ENCODE data around the gene RAET1L. TPM values are rescaled to one million over a fixed set of nuclear protein-coding genes. Genes with fewer than 3 reads are reported as not detected.
A peak's percentile ranks its signal among the peaks of the same experiment; 100 is the strongest.

Gene RAET1L
- total RNA-seq, 1 experiment from 2014 or later = 1.2 TPM

- BruUV-seq (replicated peaks) = no TSS peak
- Mint-ChIP-seq H3K9me3 (ENCODE audit: unreplicated experiment) (no peaks in the 10 kb centered on the region), H3K4me3 (ENCODE audit: unreplicated experiment) (no peak overlapping the region), H3K27ac (ENCODE audit: low read depth, unreplicated experiment) (peak overlapping the region; percentile 31), H3K4me1 (ENCODE audit: insufficient read depth, unreplicated experiment) (peaks cover 17% of the 10 kb centered on the region), H3K36me3 (ENCODE audit: insufficient read depth, unreplicated experiment) (no peaks in the 10 kb centered on the region), H3K27me3 (ENCODE audit: insufficient read depth, unreplicated experiment) (peaks cover 29% of the 10 kb centered on the region)
- ChIA-PET CTCF (interaction anchor here (0.6 to 2.1 kb wide), 5 partner anchors 9 to 1251 kb away, joined by 3 to 10 read pairs (median 4); no protein-coding TSS in a partner anchor), POLR2A (interaction anchor here (0.5 to 0.6 kb wide), 2 partner anchors 27 to 52 kb away, joined by 3 to 4 read pairs; no protein-coding TSS in a partner anchor)
- intact Hi-C loops (cut with micrococcal nuclease) = loop anchor here (5.0 kb wide), 1 partner anchor 389 kb away; no protein-coding TSS in a partner anchor
- TF ChIP-seq, protein P1, sequence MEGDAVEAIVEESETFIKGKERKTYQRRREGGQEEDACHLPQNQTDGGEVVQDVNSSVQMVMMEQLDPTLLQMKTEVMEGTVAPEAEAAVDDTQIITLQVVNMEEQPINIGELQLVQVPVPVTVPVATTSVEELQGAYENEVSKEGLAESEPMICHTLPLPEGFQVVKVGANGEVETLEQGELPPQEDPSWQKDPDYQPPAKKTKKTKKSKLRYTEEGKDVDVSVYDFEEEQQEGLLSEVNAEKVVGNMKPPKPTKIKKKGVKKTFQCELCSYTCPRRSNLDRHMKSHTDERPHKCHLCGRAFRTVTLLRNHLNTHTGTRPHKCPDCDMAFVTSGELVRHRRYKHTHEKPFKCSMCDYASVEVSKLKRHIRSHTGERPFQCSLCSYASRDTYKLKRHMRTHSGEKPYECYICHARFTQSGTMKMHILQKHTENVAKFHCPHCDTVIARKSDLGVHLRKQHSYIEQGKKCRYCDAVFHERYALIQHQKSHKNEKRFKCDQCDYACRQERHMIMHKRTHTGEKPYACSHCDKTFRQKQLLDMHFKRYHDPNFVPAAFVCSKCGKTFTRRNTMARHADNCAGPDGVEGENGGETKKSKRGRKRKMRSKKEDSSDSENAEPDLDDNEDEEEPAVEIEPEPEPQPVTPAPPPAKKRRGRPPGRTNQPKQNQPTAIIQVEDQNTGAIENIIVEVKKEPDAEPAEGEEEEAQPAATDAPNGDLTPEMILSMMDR (IDR thresholded peaks at IDR 0.05; ENCODE audit: unreplicated experiment) = no peak
- DNase-seq (ENCODE audit: unreplicated experiment) = peak; percentile 34
Measured at GRCh38 chr6:150008588-150008987, 16.7 kb downstream of the RAET1L start.

DNA sequence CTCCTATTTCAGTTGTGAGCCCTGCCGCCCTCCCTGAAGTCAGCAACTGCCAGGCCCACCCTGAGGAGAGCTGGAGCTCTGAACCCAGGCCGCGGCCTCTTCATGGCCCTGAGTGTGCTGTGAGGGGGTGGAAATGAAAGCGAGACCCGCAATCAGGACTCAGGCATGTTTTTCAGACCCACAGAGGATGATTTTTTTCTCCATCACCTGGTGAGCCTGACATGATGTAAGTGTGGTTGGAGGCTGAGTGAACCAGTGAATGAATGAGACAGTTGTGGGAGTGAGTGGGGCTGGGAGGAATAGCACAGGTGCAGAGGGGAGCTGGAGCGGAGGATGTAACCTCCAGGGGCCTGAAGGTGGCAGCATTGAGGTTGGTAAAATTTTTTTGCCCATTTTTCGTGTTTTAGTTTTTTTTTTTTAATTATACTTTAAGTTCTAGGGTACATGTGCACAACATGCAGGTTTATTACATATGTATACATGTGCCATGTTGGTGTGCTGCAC, 18.3 kb downstream of the RAET1L start:
- intact Hi-C loops (cut with micrococcal nuclease) = loop anchor here (5.0 kb wide), 1 partner anchor 390 kb away; no protein-coding TSS in a partner anchor
- TF ChIP-seq, protein P1 (IDR thresholded peaks at IDR 0.05; ENCODE audit: unreplicated experiment) = peak; percentile 48
- peaks cover 17% of the 10 kb centered on the region for H3K4me1 Mint-ChIP-seq (ENCODE audit: insufficient read depth, unreplicated experiment)
- H3K36me3 Mint-ChIP-seq (ENCODE audit: insufficient read depth, unreplicated experiment) = no peaks in the 10 kb centered on the region
- DNase-seq (ENCODE audit: unreplicated experiment) = peak; percentile 49
- no peak overlapping the region for H3K4me3 Mint-ChIP-seq (ENCODE audit: unreplicated experiment)
- peaks cover 20% of the 10 kb centered on the region for H3K27me3 Mint-ChIP-seq (ENCODE audit: insufficient read depth, unreplicated experiment)
- H3K27ac Mint-ChIP-seq (ENCODE audit: low read depth, unreplicated experiment) = no peak overlapping the region
- POLR2A ChIA-PET = interaction anchor here (0.6 to 0.8 kb wide), 3 partner anchors 137 to 808 kb away, joined by 3 read pairs; no protein-coding TSS in a partner anchor
- no TSS peak for BruUV-seq (replicated peaks)
- CTCF ChIA-PET = interaction anchor here (0.6 to 2.1 kb wide), 3 partner anchors 274 to 458 kb away, joined by 3 to 6 read pairs (median 3); no protein-coding TSS in a partner anchor
- no peaks in the 10 kb centered on the region for H3K9me3 Mint-ChIP-seq (ENCODE audit: unreplicated experiment)

DNA sequence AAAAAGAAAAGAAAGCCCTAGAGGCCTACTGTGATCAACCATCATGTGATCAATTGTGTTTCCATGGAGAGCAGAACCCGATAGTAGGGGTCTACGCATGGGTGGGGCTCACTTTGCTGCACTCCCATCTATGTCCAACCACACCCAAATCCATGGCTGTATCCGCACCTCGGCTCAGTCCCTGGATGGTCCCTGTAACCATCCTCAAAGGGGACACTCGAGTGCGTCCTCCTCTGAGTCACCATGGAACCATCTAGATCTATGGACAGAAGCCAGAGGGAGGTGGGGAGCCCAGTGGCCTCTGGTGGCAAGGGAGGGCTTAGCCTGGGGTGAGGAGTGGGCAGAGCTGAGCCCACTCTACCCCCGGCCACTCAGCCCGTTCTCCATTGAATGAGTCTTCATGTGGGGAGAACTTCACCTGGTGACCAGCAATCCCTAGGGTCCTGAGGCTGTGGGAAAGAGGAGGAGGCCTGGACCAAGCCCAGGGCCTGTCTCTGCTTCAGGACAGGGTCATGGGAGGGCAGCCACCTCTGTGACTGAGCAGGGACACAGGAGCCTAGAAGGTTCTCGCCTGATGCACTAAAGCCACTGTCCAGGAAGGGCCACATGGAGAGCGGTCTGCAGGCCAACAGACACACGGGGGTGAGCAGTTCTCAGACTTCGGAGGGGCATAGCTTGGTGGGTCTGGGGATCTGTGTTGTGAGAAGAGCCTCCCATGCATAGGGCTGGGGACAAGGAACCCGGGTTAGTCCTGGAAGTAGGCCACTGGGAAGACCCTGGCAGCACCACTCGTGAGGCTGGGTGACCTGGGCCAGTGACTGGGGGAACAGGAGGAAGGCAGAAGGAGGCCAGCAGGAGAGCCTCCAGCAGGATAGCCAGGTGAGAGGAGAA, 19.3 kb downstream of the RAET1L start:
- ChIA-PET CTCF (interaction anchor here (0.6 kb wide), 1 partner anchor 273 kb away, joined by 3 read pairs; no protein-coding TSS in a partner anchor), POLR2A (no interaction called here)
- H3K27ac Mint-ChIP-seq (ENCODE audit: low read depth, unreplicated experiment) = no peak overlapping the region
- H3K9me3 Mint-ChIP-seq (ENCODE audit: unreplicated experiment) = no peaks in the 10 kb centered on the region
- H3K4me3 Mint-ChIP-seq (ENCODE audit: unreplicated experiment) = peak overlapping the region; percentile 80
- H3K36me3 Mint-ChIP-seq (ENCODE audit: insufficient read depth, unreplicated experiment) = no peaks in the 10 kb centered on the region
- no peak for DNase-seq (ENCODE audit: unreplicated experiment)
- no TSS peak for BruUV-seq (replicated peaks)
- H3K27me3 Mint-ChIP-seq (ENCODE audit: insufficient read depth, unreplicated experiment) = peaks cover 15% of the 10 kb centered on the region
- TF ChIP-seq, protein P1 (IDR thresholded peaks at IDR 0.05; ENCODE audit: unreplicated experiment) = no peak
- intact Hi-C loops (cut with micrococcal nuclease) = loop anchor here (5.0 kb wide), 1 partner anchor 391 kb away; no protein-coding TSS in a partner anchor
- H3K4me1 Mint-ChIP-seq (ENCODE audit: insufficient read depth, unreplicated experiment) = peaks cover 17% of the 10 kb centered on the region
